Measurements from ENCODE around the gene FAR1. TPM values are rescaled to one million over a fixed set of nuclear protein-coding genes. Genes with fewer than 3 reads are reported as not detected.

The FAR1 gene
- polyA plus RNA-seq, 3 donors, result 47.2 to 77.0 (median 52.6) TPM

- H3K4me2 ChIP-seq (replicated peaks; ENCODE audit: extremely low read depth, low read length, poor library complexity, severe bottlenecking), result no peak overlapping the region
- peaks cover 2% of the 10 kb centered on the region in 2 donors for H3K27me3 ChIP-seq (ENCODE audit: control insufficient read depth in 2 of 2, insufficient read depth in 2 of 2, low read length in 2 of 2)
- H3K4me3 ChIP-seq (replicated peaks in 1 of 3; ENCODE audit: low read depth in 2 of 3, low read length in 3 of 3), result no peak overlapping the region
- Mint-ChIP-seq H3K9me3 (no peaks in the 10 kb centered on the region), H3K4me3 (peak overlapping the region in 1 of 2 donors; percentile 33), H3K36me3 (no peaks in the 10 kb centered on the region), H3K27me3 (ENCODE audit: low read depth in 3 of 3) (peaks cover 0 to 9% (median 8%) of the 10 kb centered on the region in 3 donors), H3K27ac (peak overlapping the region in 1 of 7 donors; percentile 1), H3K4me1 (no peaks in the 10 kb centered on the region)
- no peak overlapping the region for H3K9ac ChIP-seq (ENCODE audit: insufficient read depth, low read length, poor library complexity, severe bottlenecking)
- H3K9me3 ChIP-seq (replicated peaks in 1 of 2; ENCODE audit: control insufficient read depth in 1 of 2, insufficient read depth in 1 of 2, low read length in 2 of 2), result no peaks in the 10 kb centered on the region
- no peaks in the 10 kb centered on the region for H4K20me1 ChIP-seq (ENCODE audit: insufficient read depth, low read length)
- TF ChIP-seq CTCF (IDR thresholded peaks at IDR 0.05), result no peak
- intact Hi-C loops (cut with micrococcal nuclease), result loop anchor here in 1 of 2 donors (10.0 kb wide), 1 partner anchor 479 kb away; no protein-coding TSS in a partner anchor
- H3K36me3 ChIP-seq (replicated peaks in 1 of 2; ENCODE audit: control insufficient read depth in 1 of 2, insufficient read depth in 2 of 2, low read length in 2 of 2), result no peaks in the 10 kb centered on the region
- H3K4me1 ChIP-seq (ENCODE audit: control insufficient read depth in 1 of 2, insufficient read depth in 2 of 2, low read length in 2 of 2), result no peaks in the 10 kb centered on the region
- WGBS (ENCODE audit: insufficient coverage), result 92% methylated on average over 3 of the region's 3 CpGs
- H3K79me2 ChIP-seq (ENCODE audit: insufficient read depth, low read length), result no peaks in the 10 kb centered on the region
- no peak for DNase-seq
- H2AFZ ChIP-seq (ENCODE audit: insufficient read depth, low read depth, low read length, poor library complexity, severe bottlenecking), result no peak overlapping the region
- H3K27ac ChIP-seq (ENCODE audit: low read depth in 1 of 2, low read length in 2 of 2), result no peak overlapping the region
Observed at GRCh38 chr11:13776134-13776815, 107.8 kb downstream of the FAR1 start.

- H2AFZ ChIP-seq (ENCODE audit: insufficient read depth, low read depth, low read length, poor library complexity, severe bottlenecking), result no peak overlapping the region
- DNase-seq, result no peak
- H3K9me3 ChIP-seq (replicated peaks in 1 of 2; ENCODE audit: control insufficient read depth in 1 of 2, insufficient read depth in 1 of 2, low read length in 2 of 2), result no peaks in the 10 kb centered on the region
- no peaks in the 10 kb centered on the region for H3K4me1 ChIP-seq (ENCODE audit: control insufficient read depth in 1 of 2, insufficient read depth in 2 of 2, low read length in 2 of 2)
- peaks cover 2% of the 10 kb centered on the region in 2 donors for H3K27me3 ChIP-seq (ENCODE audit: control insufficient read depth in 2 of 2, insufficient read depth in 2 of 2, low read length in 2 of 2)
- Mint-ChIP-seq H3K27me3 (ENCODE audit: low read depth in 3 of 3) (peaks cover 0 to 9% (median 8%) of the 10 kb centered on the region in 3 donors), H3K4me3 (peak overlapping the region in 1 of 2 donors; percentile 19), H3K4me1 (no peaks in the 10 kb centered on the region), H3K27ac (no peak overlapping the region), H3K9me3 (no peaks in the 10 kb centered on the region), H3K36me3 (no peaks in the 10 kb centered on the region)
- 73% methylated on average over 4 of the region's 7 CpGs for WGBS (ENCODE audit: insufficient coverage)
- no peak overlapping the region for H3K27ac ChIP-seq (ENCODE audit: low read depth in 1 of 2, low read length in 2 of 2)
- intact Hi-C loops (cut with micrococcal nuclease), result loop anchor here in 1 of 2 donors (10.0 kb wide), 1 partner anchor 477 kb away; no protein-coding TSS in a partner anchor
- TF ChIP-seq CTCF (IDR thresholded peaks at IDR 0.05), result no peak
- H3K9ac ChIP-seq (ENCODE audit: insufficient read depth, low read length, poor library complexity, severe bottlenecking), result no peak overlapping the region
- no peak overlapping the region for H3K4me2 ChIP-seq (replicated peaks; ENCODE audit: extremely low read depth, low read length, poor library complexity, severe bottlenecking)
- no peaks in the 10 kb centered on the region for H3K79me2 ChIP-seq (ENCODE audit: insufficient read depth, low read length)
- no peak overlapping the region for H3K4me3 ChIP-seq (replicated peaks in 1 of 3; ENCODE audit: low read depth in 2 of 3, low read length in 3 of 3)
- no peaks in the 10 kb centered on the region for H4K20me1 ChIP-seq (ENCODE audit: insufficient read depth, low read length)
- H3K36me3 ChIP-seq (replicated peaks in 1 of 2; ENCODE audit: control insufficient read depth in 1 of 2, insufficient read depth in 2 of 2, low read length in 2 of 2), result no peaks in the 10 kb centered on the region
Observed at GRCh38 chr11:13777341-13777985, 109.0 kb downstream of the FAR1 start.

All from CD14-positive monocyte (primary cell).